Activated T-cell treated with anti-CD3 and anti-CD28 coated beads for 4 hours (primary cell): Measurements from ENCODE around the gene TFAP2C.
"Not testable (repeated sequence)": the region's sequence is repeated elsewhere in the genome, so short reads cannot be mapped to it uniquely, and the experiment has no call there.

Source experiments
- DNase-seq: peaks from one replicate; pipeline ENCODE4 v3.0.0-alpha.2; 2020

TFAP2C gene

DNA sequence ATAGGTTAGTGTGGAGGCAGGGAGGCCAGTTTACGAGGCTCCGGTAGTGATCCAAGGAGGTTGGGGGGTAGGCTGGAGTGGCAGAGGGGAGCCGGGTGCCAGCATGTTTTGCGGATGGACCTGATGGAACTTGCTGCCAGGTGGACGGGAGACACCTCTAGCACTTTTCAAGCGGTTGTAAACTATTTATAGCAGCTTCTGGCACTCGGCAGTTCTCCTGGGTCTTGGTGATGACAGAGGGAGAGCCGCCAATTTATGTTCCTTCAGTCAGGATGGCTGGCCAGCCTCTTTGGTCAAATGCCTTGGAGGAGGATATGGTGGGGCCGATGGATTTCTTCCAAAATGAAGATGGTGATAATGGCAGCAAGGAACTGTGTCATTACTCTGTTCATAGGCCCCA, 28.8 kb downstream of the TFAP2C start:
- DNase-seq = no peak

DNA sequence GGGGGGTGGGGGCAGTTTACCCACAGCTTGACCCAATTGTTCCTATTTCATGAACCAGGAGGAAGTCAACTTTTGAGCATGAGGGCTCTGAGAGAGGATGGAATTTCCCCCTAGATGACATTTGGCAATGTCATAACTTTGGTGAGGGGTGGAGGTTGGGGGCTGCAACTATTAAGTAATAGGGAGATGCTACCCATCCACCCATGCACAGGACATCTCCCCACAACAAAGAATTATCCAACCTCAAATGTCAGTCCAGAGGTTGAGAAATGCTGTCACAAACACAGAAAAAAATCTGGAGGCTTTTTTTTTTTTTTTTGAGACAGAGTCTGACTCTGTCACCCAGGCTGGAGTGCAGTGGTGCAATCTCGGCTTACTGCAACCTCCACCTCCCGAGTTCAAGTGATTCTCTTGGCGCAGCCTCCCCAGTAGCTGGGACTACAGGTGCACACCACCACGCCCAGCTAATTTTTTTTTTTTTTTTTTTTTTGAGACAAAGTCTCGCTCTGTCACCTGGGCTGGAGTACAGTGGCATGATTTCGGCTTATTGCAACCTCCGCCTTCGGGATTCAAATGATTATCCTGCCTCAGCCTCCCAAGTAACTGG, 29.3 kb downstream of the TFAP2C start:
- DNase-seq = not testable (repeated sequence)

DNA sequence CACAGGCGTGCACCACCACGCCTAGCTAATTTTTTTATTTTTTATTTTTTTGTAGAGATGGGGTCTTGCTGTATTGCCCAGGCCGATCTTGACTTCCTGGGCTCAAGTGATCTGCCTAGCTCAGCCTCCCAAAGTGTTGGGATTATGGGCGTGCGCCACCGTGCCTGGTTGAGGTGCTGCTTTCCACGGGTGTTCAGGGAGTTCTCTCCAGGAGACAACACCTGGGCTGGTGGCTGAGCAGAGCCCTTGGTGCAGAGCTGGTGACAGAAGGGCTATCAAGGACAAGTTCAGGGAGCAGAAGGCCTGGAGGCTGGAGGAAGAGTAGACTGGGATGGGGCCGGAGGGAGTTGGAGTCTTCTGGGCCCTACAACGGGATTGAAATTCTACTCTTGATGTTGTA, 34.6 kb downstream of the TFAP2C start:
- no peak for DNase-seq

DNA sequence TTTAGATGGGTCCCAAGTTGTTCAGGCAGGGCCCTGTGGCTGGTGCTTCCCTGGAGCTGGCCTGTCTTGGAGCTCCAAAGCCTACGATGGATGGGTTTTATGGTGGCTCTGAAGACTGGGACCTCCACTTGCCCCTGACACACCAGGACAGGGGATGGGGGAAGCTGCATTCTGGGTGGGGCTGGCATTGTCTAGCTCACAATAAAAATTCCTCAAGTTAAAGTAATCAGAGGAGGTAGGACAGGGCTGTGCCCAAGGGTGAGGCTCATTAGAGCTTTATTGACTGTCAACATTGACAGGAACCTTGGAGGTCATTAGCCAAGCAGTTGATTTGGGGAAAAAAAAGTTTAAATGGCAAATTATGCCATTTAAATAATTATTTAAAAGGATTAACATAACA, 35.7 kb downstream of the TFAP2C start:
- no peak for DNase-seq

DNA sequence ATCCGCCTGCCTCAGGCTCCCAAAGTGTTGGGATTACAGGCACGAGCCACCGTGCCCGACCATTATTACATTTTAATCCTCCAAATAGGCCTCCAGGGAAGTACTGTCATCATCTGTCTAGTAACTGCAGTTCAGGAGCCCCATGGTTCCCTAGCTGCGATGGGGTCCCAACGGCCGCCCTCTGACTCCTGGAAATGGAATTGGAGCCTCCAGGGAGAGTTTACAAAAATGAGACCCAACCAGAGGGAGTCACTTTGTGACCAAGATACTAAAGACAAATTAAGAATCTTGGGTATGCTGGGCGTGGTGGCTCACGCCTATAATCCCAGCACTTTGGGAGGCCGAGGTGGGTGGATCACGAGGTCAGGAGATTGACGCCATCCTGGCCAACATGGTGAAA, 36.7 kb downstream of the TFAP2C start:
- DNase-seq = no peak

DNA sequence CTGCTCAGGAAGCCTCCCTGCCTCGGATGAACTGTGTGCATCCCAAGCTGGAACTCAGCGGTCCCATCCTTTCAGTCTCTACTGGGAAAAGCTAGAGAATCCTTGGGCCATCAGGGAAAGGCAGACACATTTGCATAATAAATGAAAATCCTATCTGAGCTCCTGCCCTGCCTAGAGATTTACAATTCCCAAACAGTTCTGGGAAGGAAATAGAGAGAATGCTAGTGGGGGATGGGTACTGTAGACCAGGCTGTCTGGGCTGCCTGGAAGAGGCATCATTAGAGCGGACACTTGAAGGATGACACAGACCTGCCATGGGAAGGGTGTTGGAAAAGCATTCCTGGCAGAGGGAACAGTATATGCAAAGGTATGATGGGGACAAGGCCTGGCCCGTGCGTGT, 44.3 kb downstream of the TFAP2C start:
- no peak for DNase-seq

DNA sequence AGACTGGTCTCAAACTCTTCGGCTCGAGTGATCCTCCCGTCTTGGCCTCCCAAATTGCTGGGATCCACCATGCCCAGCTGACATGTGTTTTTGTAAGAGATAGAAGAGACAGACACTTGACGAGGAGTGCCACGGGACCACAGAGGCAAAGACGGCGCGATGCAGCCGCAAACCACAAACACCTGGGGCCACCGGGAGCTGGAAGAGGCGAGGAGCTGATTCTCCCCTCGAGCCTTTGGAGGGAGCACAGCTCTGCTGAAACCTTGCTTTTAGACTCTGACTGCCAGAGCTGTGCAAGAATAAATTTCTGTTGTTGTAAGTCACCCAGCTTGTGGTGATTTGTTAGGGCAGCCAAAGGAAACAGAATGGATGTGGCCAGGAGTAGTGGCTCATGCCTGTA, 46.9 kb downstream of the TFAP2C start:
- no peak for DNase-seq

DNA sequence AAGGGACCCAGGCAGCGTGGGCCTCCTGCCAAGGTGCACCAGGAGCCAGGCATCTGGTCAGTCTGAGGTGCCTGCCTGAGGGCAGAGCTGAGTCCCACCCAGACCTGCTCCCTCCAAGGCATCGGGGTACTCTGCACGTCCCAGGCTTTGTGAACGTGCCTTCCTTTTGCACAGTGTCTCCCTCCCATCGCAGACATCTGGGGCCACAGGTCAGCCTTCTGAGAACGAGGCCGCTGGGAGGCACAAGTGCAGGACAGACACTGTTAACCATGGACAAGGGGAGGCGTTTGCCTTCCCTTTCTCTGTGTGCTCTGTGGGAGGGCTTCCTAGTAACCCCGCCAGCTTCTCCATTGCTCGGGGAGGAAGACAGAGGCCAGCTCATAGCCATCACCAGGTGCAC, 47.6 kb downstream of the TFAP2C start:
- no peak for DNase-seq

DNA sequence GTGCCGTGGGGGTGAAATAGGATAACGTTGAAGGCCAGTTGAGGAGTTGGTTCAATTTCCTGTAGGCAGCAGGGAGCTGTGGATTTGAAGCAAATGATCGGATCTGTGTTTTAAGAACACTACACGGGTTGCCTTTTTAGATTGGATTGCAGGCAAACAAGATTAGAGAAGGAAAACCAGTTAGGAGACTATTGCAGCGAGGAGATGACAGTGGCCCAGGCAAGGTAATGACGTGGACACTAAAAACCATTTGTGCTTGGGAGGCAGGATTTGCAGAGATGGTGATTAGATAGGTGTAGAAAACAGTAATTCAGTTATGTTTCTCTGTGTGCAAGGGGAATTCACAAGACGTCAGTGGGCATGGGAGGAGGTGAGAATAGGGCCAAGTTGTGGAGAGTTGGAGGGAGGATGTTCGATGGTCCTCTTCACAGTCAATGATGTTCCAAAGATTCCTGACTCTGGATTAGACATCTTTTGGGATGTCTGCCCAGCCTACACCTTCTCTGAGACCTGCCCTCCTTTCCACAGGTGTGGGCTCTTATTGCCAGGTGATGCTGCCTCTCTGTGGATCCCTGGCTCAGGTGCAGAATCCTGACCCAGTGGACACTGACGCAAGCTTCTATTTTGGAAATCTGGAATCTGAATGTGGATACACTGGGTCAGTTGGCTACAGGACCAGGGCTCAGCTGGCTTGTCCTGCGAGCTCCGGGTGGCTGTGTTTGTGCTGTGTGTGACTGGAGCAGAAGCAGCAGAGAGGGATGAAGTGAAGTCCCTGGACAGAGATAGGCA, 54.2 kb downstream of the TFAP2C start:
- no peak for DNase-seq

DNA sequence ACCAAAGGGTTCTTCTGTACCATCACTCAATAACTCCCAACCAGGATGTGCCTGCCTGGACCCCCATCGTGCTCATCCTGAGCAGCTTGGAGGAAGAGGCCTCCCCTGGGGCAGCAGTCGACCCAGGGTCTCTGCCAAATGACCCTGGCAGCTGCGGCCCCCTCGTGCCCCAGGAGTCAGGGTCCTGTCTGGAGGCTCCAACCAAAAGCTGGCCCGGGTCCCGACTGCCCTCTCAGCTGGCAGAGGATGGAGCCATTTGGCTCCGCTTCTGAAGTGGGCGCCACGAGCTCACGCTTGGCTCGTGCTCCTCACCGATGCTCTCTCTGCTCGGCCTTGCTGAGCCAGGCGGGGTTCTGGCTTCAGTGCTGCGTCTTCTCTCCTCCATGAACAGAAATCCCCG, 56.8 kb downstream of the TFAP2C start:
- no peak for DNase-seq

DNA sequence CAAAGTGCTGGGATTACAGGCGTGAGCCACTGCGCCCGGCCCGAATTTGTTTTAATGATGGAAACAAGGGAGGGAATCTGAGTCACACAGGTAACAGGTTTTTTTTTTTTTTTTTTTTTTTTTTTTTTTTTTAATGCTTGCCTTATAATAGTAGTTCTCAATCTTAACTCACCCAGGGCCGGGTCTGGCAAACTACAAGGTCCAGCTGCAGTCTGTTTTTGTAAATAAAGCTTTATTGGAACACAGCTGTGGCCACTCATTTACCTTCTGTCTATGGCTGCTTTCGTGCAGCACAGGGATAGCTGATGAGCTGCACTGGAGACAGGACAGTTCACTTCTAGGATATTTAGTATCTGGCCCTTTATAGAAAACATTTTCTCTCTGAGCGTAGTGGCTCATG, 58.0 kb downstream of the TFAP2C start:
- DNase-seq = no peak

DNA sequence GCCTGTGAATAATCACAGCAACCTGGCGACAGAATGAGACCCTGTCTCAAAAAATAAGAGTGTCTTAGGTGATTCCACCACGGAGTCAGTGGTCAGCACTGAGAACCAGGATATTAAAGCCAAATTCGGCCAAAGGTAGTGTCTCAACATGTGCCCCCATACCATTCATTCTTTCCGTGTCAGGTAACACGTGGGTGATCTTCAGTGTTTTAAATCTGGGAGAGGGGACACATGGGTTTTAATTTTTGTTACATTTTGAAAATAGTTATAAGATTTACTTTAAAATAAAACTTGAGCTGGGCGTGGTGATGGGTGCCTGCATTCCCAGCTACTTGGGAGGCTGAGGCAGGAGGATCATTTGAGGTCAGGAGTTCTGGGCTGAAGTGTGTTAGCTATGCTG, 59.0 kb downstream of the TFAP2C start:
- no peak for DNase-seq
